ENCODE data around the gene IL34.

IL34 gene

DNA sequence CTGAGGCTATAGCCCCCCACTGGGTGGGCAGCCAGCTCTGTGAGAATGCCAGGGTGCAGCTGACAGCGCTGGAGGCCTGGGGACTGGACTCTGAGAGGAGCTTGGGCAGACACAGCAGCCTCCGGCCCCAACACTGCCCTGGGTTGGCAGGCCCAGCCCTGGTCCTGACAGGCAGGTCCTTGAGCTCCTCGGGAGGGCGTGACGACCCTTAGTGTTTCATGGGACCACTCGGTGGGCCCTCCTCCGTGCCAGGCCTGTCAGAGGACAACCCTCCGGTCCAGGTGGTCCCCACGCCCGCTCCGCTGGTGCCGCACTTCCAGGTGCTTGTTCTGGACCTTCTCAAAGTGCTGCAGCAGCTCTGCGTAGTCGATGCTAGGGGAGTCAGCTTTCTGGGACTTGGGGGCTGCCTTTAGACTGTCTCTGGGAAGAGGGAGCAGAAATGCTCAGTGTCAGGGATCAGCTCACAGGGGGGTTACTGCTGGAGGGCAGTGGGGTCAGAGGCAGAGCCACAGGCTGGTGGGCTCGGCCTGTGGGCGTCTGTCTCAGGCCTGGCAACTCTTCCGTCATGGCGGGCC is 41.4 kb downstream of the IL34 start:
- DNase-seq (ENCODE audit: low read depth, low spot score) = no peak

GRCh38 chr16:70688246-70688742 is 41.9 kb downstream of the IL34 start:
- no peak for DNase-seq (ENCODE audit: low read depth, low spot score)

- DNase-seq (ENCODE audit: low read depth, low spot score) = no peak
Measured at GRCh38 chr16:70689035-70689969, 42.9 kb downstream of the IL34 start.

DNA sequence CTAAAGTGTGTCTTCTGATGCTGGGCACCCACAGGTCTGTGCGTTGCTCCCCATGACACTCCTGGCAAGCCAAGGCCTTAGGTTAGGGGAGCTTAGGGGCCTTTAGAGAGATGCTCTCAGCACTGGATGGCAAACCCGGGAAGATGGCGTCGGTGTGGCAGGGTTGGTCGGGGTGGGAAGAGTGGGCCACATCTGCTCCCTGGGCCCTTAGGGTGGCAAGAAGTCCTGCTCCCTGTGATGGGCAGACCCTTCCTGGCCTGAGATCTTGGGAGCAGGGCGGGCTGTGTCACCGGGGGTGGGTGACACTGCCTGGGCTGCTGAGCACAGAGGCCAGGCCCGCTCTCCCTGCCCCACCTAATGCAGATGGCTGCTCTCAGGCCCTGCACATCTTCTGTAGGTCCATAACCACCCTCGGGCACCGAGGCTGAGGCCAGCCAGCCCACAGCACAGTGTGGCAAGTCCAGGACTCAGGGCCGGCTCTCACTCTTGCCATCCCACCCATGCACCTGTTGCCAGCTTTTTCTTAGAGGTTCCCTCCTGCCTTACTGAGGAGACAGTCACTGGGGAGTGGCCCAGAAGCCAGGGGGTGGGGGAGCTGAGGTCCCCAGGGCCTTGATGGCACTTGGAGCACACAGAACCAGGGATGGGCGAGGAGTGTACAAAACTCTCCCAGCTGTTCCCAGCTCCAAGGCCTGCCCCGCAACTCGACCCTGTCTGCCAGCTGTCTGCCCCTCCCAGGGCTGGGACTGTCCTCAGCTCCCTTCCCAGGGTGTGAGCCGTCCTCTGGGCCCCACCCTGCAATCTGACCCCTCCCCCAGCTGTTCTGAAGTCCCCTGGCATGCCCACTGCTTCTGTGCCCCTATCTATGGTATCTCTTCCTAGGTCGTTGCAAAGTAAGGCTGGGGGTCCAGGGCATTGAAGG is 43.9 kb downstream of the IL34 start:
- DNase-seq (ENCODE audit: low read depth, low spot score) = no peak

DNA sequence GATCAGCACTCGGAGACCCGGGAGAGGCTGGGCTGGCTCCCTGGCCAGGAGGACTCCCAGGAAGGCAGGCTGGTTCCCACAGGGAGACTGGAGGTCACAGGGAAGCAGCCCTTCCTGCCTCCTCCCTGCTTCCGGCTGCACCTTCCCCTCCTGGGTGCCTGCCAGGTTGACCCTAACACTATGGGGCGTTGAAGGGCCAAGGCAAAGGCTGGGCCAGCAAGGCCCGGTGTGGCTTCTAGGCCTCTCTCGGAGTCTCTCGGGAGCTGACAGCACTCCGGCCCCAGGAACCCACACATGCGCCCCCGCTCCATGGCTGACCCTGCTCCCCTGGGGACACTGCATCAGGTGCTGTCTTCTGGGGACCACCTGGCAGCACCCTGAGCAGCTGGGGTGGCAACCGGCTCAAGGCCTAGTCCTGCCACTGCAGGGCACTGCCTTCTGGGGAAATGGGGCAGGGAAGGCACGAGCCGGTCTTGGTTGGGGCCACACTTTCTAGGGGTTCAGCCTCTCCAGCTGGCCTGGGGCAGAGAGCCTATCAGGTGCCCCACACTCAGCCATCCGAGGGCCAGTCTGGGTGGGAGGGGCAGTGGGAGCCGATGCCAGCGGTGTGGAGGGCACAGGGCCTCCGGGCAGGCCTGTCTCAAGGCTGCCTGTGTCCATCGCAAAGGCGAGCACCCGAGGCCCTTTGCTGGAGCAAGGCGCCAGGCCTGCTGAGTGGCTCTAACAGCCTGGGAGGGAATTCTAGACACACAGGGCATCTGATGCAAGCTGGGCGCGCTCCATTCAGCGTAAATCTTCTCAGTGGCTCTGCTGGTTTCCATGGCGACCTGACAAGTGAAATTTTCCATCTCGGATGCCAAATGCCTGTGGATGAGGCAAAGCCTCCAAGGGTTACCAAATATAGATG is 45.1 kb downstream of the IL34 start:
- DNase-seq (ENCODE audit: low read depth, low spot score) = no peak

DNA sequence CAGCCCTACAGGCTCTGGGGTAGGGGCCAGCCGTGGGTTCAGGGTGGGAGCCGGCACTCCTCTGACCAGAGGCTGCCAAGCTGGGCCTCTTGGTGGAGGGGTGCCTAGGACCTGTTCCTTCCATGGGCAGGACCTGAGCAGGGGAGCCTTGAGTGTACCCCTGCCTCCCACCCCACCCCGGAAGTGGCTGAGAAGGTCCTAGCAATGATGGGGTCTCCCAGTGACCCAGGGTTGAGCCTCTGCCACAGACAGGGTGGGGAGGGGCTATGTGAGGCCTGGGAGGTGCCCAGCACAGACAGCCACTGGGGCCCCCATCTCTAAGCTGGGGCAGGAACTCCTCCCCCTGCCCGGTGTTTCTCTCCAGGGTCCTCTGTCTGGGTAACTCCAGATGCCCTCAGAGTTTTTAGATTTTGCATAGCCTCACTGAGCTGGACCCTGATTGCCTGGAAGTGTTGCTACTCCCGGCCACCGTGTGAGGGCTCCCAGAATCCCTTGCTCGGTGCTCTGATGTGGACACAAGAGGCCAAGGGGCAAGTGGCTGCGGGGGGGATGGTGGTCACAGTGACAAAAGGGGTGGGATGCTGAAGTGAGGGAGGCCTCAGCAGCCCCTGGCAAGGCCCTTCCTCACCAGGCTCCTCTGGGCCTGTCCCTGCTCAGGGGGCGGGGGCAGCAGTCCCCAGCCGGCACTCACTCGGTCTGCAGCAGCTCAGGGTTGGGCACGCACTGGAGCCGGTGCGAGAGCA is 45.9 kb downstream of the IL34 start:
- DNase-seq (ENCODE audit: low read depth, low spot score) = no peak

DNA sequence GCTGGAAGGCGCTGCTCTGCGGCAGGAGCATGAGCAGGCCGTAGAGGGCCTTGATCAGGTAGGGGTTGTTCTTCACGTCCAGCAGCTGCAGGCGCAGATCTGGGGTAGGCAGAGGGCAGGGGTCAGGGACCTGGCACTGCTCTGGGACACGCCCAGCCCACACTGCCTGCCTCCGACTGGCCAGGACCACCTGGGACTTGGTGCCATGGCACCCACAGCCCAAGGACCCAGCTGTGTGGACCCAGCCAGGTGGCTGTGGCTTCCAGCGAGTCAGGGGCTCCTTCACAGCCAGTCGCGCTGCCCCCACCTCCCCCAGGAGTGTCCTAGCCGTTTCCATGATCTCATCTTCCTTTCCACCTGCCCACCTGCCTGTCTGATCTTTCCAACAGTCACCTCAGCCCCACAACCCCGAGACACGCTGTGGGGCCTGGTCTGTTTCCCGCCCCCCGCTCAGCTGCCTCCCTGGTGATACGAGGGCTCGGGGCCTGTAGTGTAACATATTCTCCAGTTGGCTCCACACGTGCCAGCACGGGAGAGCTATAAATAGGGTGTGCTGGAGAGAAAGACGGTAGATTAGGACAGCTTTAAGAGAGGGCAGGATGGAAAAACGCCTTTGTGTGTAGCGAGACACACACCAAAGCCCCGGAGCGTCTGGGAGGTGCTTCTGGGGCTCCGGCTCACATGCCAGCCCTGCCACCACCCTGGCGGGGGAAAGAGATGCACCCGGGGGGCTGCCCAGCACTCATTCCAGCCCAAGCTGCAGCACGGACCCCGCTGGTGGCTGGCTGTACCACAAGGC is 46.7 kb downstream of the IL34 start:
- DNase-seq (ENCODE audit: low read depth, low spot score) = no peak

- DNase-seq (ENCODE audit: low read depth, low spot score) = peak; percentile 77
Measured at GRCh38 chr16:70694088-70694867, 47.9 kb downstream of the IL34 start.

GRCh38 chr16:70694868-70695218 is 48.5 kb downstream of the IL34 start:
- no peak for DNase-seq (ENCODE audit: low read depth, low spot score)

- DNase-seq (ENCODE audit: low read depth, low spot score) = no peak
Measured at GRCh38 chr16:70695331-70696070, 49.1 kb downstream of the IL34 start.

DNA sequence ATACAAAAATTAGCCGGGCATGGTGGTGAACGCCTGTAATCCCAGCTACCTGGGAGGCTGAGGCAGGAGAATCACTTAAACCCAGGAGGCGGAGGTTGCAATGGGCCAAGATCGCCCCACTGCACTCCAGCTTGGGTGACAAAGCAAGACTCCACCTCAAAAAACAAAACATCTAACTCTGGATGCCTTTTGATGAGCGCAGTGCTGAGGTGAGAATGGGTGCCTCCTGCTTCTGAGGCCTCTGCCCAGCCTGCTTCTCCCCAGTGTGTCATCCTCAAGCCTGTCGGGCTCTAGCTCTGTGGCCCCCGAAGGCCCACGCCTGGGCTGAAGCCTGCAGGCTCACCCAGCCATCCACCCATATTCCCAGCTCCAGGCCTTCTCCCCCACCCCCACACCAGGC is 50.0 kb downstream of the IL34 start:
- DNase-seq (ENCODE audit: low read depth, low spot score) = no peak

GRCh38 chr16:70696952-70697593 is 50.7 kb downstream of the IL34 start:
- no peak for DNase-seq (ENCODE audit: low read depth, low spot score)

DNA sequence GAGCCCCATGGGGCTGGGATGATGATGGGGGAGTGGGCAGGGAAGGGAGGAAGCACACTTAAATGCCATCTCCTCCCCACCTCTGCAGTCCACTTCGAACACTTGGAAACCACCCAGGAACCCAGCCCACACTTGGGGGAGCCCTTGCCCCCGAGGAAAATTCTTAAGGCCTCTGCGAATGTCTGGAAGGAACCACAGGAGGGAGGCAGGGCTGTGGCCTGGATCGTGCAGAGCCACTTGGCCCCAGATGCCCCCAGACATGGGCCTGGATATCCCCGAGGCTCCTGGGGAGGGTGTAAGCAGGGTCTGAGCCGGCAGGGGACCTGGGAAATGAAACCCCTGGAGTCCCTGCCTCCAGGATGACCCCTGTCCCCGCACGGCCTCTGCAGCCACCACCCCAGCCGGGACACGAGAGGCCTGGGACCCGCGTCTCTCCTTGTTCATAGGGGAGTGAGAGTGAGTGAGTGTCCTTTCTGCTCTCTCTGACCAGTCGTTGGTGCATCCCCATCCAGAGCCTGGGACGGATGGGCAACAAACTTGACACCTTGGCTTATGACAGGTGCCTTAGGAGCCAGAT is 51.3 kb downstream of the IL34 start:
- DNase-seq (ENCODE audit: low read depth, low spot score) = no peak

DNA sequence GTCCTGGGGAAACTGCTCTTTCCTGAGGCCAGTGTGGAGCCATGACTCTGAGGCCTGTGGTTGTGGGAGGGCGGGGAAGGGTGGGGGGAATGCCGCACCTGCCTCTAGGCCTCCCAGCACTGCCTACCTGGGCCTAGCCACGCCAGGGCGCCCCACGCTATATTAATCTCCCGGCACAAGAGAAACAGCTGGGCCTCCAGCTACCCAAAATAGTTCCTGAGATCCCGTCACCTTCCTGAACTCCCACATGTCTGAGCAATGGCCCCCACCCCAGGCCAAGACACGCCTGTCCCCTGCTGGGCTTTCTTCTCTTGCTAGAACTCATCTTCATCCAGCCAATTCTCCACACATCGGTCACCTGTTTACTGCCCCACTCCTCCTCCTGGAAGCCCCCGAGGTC is 52.5 kb downstream of the IL34 start:
- no peak for DNase-seq (ENCODE audit: low read depth, low spot score)

DNA sequence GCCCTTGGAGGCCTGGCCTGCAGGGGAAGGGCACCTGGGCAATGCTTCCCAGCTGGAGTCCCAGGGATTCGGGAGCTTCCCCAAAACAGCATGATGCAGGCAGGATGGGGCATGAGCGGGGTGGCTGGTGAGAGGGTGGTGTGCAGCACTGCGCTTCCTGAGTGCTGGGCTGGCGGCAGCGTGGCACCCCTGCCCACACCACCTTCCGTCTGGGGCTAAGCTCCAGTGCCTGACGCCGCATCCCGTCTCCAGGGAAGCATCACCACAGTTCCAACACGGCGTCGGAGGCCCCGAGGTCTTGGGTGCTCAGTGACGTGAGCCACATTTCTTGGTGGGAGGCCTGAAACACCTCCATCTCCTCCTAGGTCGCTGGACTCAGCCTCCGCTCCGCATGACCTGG is 53.3 kb downstream of the IL34 start:
- no peak for DNase-seq (ENCODE audit: low read depth, low spot score)

- DNase-seq (ENCODE audit: low read depth, low spot score) = no peak
Measured at GRCh38 chr16:70700101-70701020, 54.0 kb downstream of the IL34 start.

Measured in iPS DF 19.7 (cell line).